NCI-H2171 treated with DMSO at 0.1 percent for 48 hours (cell line): ENCODE results near the gene ZBTB7C.

Source experiments
- DNase-seq: peaks from one replicate; lab custom pipeline; 2025; lab: John Stamatoyannopoulos, UW

The ZBTB7C gene

GRCh38 chr18:48324651-48325050 lies 84.5 kb downstream of the ZBTB7C start:
- no peak for DNase-seq

GRCh38 chr18:48323151-48323550 lies 86.0 kb downstream of the ZBTB7C start:
- DNase-seq, result no peak

GRCh38 chr18:48321536-48321935 lies 87.6 kb downstream of the ZBTB7C start:
- no peak for DNase-seq

- no peak for DNase-seq
Observed at GRCh38 chr18:48321121-48321520, 88.1 kb downstream of the ZBTB7C start.

- no peak for DNase-seq
Observed at GRCh38 chr18:48320639-48320945, 88.6 kb downstream of the ZBTB7C start.

- DNase-seq, result no peak
Observed at GRCh38 chr18:48319801-48320638, 89.2 kb downstream of the ZBTB7C start.

- DNase-seq, result no peak
Observed at GRCh38 chr18:48318436-48318835, 90.7 kb downstream of the ZBTB7C start.

- DNase-seq, result no peak
Observed at GRCh38 chr18:48317781-48318381, 91.3 kb downstream of the ZBTB7C start.

- DNase-seq, result no peak
Observed at GRCh38 chr18:48316177-48316576, 93.0 kb downstream of the ZBTB7C start.

- DNase-seq, result no peak
Observed at GRCh38 chr18:48314690-48315089, 94.5 kb downstream of the ZBTB7C start.

GRCh38 chr18:48313792-48314191 lies 95.4 kb downstream of the ZBTB7C start:
- no peak for DNase-seq

GRCh38 chr18:48312066-48312465 lies 97.1 kb downstream of the ZBTB7C start:
- DNase-seq, result no peak

- DNase-seq, result peak; percentile 71
Observed at GRCh38 chr18:48310999-48311398, 98.2 kb downstream of the ZBTB7C start.

GRCh38 chr18:48310353-48310752 lies 98.8 kb downstream of the ZBTB7C start:
- peak; percentile 38 for DNase-seq

- DNase-seq, result no peak
Observed at GRCh38 chr18:48308755-48309575, 100.2 kb downstream of the ZBTB7C start.

- no peak for DNase-seq
Observed at GRCh38 chr18:48308027-48308635, 101.1 kb downstream of the ZBTB7C start.

- DNase-seq, result no peak
Observed at GRCh38 chr18:48306838-48307237, 102.3 kb downstream of the ZBTB7C start.

GRCh38 chr18:48304906-48305693 lies 104.1 kb downstream of the ZBTB7C start:
- no peak for DNase-seq

- no peak for DNase-seq
Observed at GRCh38 chr18:48303883-48304282, 105.3 kb downstream of the ZBTB7C start.

- no peak for DNase-seq
Observed at GRCh38 chr18:48302736-48303135, 106.4 kb downstream of the ZBTB7C start.

GRCh38 chr18:48300463-48300961 lies 108.7 kb downstream of the ZBTB7C start:
- peak; percentile 26 for DNase-seq
